Ovary (tissue), 9 donors: ENCODE measurements around the gene SLC7A5. TPM values are rescaled to one million over a fixed set of nuclear protein-coding genes. Genes with fewer than 3 reads are reported as not detected.

Experiments
- DNase-seq, 5 donors: peaks; one replicate each; pipeline ENCODE4 v3.0.0-alpha.2; 2019 to 2020
- H3K27ac ChIP-seq, 2 donors: fragments of 200-600 bp; one replicate each; pipeline versions ENCODE4 v1.5.1 to v1.8.0; 2019 to 2022
- H3K27me3 ChIP-seq: fragments of 200-600 bp; one replicate; pipeline ENCODE4 v1.8.0; 2022
- H3K36me3 ChIP-seq: fragments of 200-600 bp; sonication (generic); one replicate; pipeline ENCODE4 v1.5.1; 2019
- H3K4me1 ChIP-seq: one replicate; pipeline ENCODE4 v1.8.1; 2013; ENCODE audit warnings: mild to moderate bottlenecking, moderate library complexity; ENCODE audit not compliant: insufficient read depth
- H3K4me3 ChIP-seq: fragments of 200-600 bp; sonication (generic); one replicate; pipeline ENCODE4 v1.5.1; 2017
- H3K9me3 ChIP-seq, 2 donors: fragments of 200-600 bp in 1 of 2; sonication (generic) in 1 of 2; one replicate each; pipeline versions ENCODE4 v1.5.1 to v1.8.1; 2013 to 2019; ENCODE audit warnings: mild to moderate bottlenecking in 1 of 2, moderate library complexity in 1 of 2
- EP300 ChIP-seq: sonication (generic); formaldehyde crosslinking; IDR thresholded peaks from one replicate; pipeline ENCODE4 v1.6.1; 2017; ENCODE audit warnings: antibody characterized with exemption
- POLR2A ChIP-seq: fragments of 450-650 bp; IDR thresholded peaks from one replicate; pipeline ENCODE4 v1.6.1; 2017; ENCODE audit warnings: antibody characterized with exemption, mild to moderate bottlenecking, moderate library complexity
- WGBS, 3 donors: extraction: QIAGEN DNeasy Blood & Tissue Kit in 1 of 3; methylation state at CpG; one replicate each; pipeline versions ENCODE4 v1.1.5 to v1.1.7; 2013 to 2017; 5-methylcytosine and 5-hydroxymethylcytosine counted together
- intact Hi-C, 4 donors: fragments of 100-400 bp; cut with DNase I; formaldehyde crosslinking; loops; one replicate each; pipeline versions ENCODE4 v1.11.0 to v1.15.1; 2022 to 2023
- microRNA-seq, 3 donors: library from miRNA; unstranded; fragments of <30 nt; microRNA quantifications; one replicate each; pipeline versions ENCODE4 to v1.2.0, GENCODE V29; 2019 to 2020
- polyA plus RNA-seq, 2 donors: library from polyadenylated mRNA; stranded (reverse); fragments of 200-250 nt in 1 of 2; fragments of 350-450 nt in 1 of 2; fragmentation: Illumina TruSeq in 1 of 2; extraction: RNeasy Lipid Tissue Mini Kit (QIAGEN cat#74804) in 1 of 2; gene quantifications; one replicate each; pipeline ENCODE4 v1.2.3, GENCODE V29; 2013 to 2014
- small RNA-seq: library from RNA; depleted of rRNA; stranded (forward); fragments of <200 nt; gene quantifications from one replicate; pipeline ENCODE3, GENCODE V24; 2016
- total RNA-seq, 7 donors: library from RNA; depleted of rRNA in 2 of 7; stranded (reverse); fragments of >200 nt in 2 of 7; fragmentation: NEBNext Ultra II Directional in 3 of 7; extraction: Animal tissue kit (Norgen Biotek cat#: 25700) in 3 of 7; gene quantifications; one replicate each; pipeline versions ENCODE4 v1.1.0 to v1.2.4, GENCODE V29; 2016 to 2023
- TF ChIP-seq, protein P1 (sequence below), 3 donors: fragments of 450-650 bp in 2 of 3; fragments of 200-600 bp in 1 of 3; IDR thresholded peaks; one replicate each; pipeline versions ENCODE4 v1.5.1 to v1.8.0; 2016 to 2022; ENCODE audit warnings: antibody characterized with exemption in 3 of 3, mild to moderate bottlenecking in 1 of 3
- donor health status: DM: no; HTN: no; CAD: no; lungs with moderate emphysema.
- donor health status: DM: no; HTN: no; CAD: no.
- donor health status: Bipolar disorder and iron deficiency.
- donor health status: DM: yes; HTN: yes; CAD: no.
- donor health status: DM: no; HTN: no; CAD: no.
- donor health status: DM: yes; HTN: yes; CAD: no.

Gene SLC7A5
- total and polyA plus RNA-seq, 9 donors: 3.1 to 64.3 (median 9.2) TPM

GRCh38 chr16:87784812-87785211, 84.5 kb downstream of the SLC7A5 start:
- H3K4me3 ChIP-seq: no peak overlapping the region
- intact Hi-C loops: loop anchor here in 1 of 4 donors (10.0 kb wide), 1 partner anchor 70 kb away; no protein-coding TSS in a partner anchor
- DNase-seq: no peak
- no peaks in the 10 kb centered on the region for H3K4me1 ChIP-seq
- TF ChIP-seq EP300: no peak
- TF ChIP-seq, protein P1, sequence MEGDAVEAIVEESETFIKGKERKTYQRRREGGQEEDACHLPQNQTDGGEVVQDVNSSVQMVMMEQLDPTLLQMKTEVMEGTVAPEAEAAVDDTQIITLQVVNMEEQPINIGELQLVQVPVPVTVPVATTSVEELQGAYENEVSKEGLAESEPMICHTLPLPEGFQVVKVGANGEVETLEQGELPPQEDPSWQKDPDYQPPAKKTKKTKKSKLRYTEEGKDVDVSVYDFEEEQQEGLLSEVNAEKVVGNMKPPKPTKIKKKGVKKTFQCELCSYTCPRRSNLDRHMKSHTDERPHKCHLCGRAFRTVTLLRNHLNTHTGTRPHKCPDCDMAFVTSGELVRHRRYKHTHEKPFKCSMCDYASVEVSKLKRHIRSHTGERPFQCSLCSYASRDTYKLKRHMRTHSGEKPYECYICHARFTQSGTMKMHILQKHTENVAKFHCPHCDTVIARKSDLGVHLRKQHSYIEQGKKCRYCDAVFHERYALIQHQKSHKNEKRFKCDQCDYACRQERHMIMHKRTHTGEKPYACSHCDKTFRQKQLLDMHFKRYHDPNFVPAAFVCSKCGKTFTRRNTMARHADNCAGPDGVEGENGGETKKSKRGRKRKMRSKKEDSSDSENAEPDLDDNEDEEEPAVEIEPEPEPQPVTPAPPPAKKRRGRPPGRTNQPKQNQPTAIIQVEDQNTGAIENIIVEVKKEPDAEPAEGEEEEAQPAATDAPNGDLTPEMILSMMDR (IDR thresholded peaks at IDR 0.05): no peak
- no peak for TF ChIP-seq POLR2A
- WGBS, 3 donors: 13 to 27% (median 19%) methylated on average over 10 of the region's 10 CpGs
- no peaks in the 10 kb centered on the region for H3K36me3 ChIP-seq
- H3K27me3 ChIP-seq: no peaks in the 10 kb centered on the region
- H3K9me3 ChIP-seq: no peaks in the 10 kb centered on the region
- H3K27ac ChIP-seq: no peak overlapping the region

DNA sequence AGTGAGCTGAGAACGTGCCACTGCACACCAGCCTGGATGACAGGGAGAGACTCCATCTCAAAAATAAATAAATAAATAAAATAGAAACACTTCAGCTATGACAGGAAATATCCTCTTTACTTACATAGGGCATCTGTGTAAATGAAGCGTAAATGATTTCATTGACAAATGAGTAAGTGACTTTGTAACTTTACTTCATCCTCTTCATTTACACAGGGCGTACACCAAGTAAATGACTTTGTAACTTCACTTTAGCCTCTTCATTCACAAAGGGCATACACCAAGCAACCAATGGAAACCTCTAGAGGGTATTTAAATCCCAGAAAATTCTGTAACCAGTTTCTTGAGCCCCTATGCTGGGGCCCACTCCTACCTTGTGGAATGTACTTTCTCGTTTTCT, 87.3 kb downstream of the SLC7A5 start:
- Histone ChIP-seq H3K36me3 (no peaks in the 10 kb centered on the region), H3K27ac (no peak overlapping the region), H3K4me1 (no peaks in the 10 kb centered on the region), H3K4me3 (no peak overlapping the region), H3K9me3 (no peaks in the 10 kb centered on the region), H3K27me3 (no peaks in the 10 kb centered on the region)
- 78 to 87% (median 85%) methylated on average over 4 of the region's 4 CpGs for whole genome bisulfite sequencing, 3 donors
- no peak for TF ChIP-seq EP300
- TF ChIP-seq, protein P1 (IDR thresholded peaks at IDR 0.05): no peak
- TF ChIP-seq POLR2A: no peak
- no peak for DNase-seq
- intact Hi-C loops: loop anchor here in 1 of 4 donors (10.0 kb wide), 1 partner anchor 73 kb away; no protein-coding TSS in a partner anchor

- H3K4me1 ChIP-seq: no peaks in the 10 kb centered on the region
- H3K27ac ChIP-seq: no peak overlapping the region
- intact Hi-C loops: loop anchor here in 1 of 4 donors (10.0 kb wide), 1 partner anchor 74 kb away; no protein-coding TSS in a partner anchor
- TF ChIP-seq EP300 (no peak), POLR2A (no peak)
- TF ChIP-seq, protein P1 (IDR thresholded peaks at IDR 0.05): no peak
- DNase-seq: no peak
- 75 to 87% (median 78%) methylated on average over 10 of the region's 10 CpGs for WGBS, 3 donors
- no peaks in the 10 kb centered on the region for H3K9me3 ChIP-seq
- no peak overlapping the region for H3K4me3 ChIP-seq
- H3K27me3 ChIP-seq: no peaks in the 10 kb centered on the region
- no peaks in the 10 kb centered on the region for H3K36me3 ChIP-seq
These were observed 88.8 kb downstream of the SLC7A5 start for GRCh38 chr16:87780385-87780989.

Small RNAs within 50 kb of the gene (microRNA-seq; reads per million reads assigned to microRNA genes)
- 0 reads per million in 3 donors for gene MIR6775

Small RNAs within 50 kb of the gene (small RNA-seq; reads per million reads assigned to genes)
- not detected for gene MIR6775

Other genes starting within 250 kb of the SLC7A5 start
- 10 to 100 TPM; 24.1 to 35.9 (median 30.5) TPM for gene KLHDC4, start 103.5 kb downstream of the SLC7A5 start, total RNA-seq
- gene KLHDC4, start 103.5 kb downstream of the SLC7A5 start, polyA plus RNA-seq: 10 to 100 TPM; 16.2 to 22.7 TPM
- gene CA5A, start 67.0 kb upstream of the SLC7A5 start, total RNA-seq: not detected
- gene CA5A, start 67.0 kb upstream of the SLC7A5 start, polyA plus RNA-seq: under 1 TPM; 0.02 to 0.05 TPM
- gene BANP, start 81.9 kb upstream of the SLC7A5 start, total RNA-seq: 10 to 100 TPM; 22.2 to 48.6 (median 35.3) TPM
- gene BANP, start 81.9 kb upstream of the SLC7A5 start, polyA plus RNA-seq: 10 to 100 TPM; 14.8 to 20.7 TPM